Globus pallidus (tissue), 1 donor: Measurements from ENCODE around the gene ZNF385C.
A peak's percentile ranks its signal among the peaks of the same experiment; 100 is the strongest.
"Not testable (repeated sequence)": the region's sequence is repeated elsewhere in the genome, so short reads cannot be mapped to it uniquely, and the experiment has no call there.

Experiments used
- DNase-seq: peaks from one replicate; pipeline ENCODE4 v3.0.0-alpha.2; 2015; ENCODE audit warnings: low spot score

ZNF385C gene, protein sequence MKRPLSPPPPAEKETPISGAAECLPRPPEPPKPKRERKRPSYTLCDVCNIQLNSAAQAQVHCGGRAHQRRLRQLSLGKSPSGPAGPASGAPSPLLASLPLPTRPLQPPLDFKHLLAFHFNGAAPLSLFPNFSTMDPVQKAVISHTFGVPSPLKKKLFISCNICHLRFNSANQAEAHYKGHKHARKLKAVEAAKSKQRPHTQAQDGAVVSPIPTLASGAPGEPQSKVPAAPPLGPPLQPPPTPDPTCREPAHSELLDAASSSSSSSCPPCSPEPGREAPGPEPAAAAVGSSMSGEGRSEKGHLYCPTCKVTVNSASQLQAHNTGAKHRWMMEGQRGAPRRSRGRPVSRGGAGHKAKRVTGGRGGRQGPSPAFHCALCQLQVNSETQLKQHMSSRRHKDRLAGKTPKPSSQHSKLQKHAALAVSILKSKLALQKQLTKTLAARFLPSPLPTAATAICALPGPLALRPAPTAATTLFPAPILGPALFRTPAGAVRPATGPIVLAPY

GRCh38 chr17:42097691-42098631 lies at the start of gene ZNF385C:
Gene ZNF385C (minus strand): TSS chr17:42098473. CDS start chr17:42063056, 35,417 bp downstream.
- DNase-seq, result no peak

GRCh38 chr17:42146911-42147607 lies 48.8 kb upstream of the ZNF385C start:
- DNase-seq, result no peak

- DNase-seq, result not testable (repeated sequence)
Observed at GRCh38 chr17:42143138-42143537, 44.9 kb upstream of the ZNF385C start.

- peak; percentile 43 for DNase-seq
Observed at GRCh38 chr17:42142371-42142896, 44.2 kb upstream of the ZNF385C start.

DNA sequence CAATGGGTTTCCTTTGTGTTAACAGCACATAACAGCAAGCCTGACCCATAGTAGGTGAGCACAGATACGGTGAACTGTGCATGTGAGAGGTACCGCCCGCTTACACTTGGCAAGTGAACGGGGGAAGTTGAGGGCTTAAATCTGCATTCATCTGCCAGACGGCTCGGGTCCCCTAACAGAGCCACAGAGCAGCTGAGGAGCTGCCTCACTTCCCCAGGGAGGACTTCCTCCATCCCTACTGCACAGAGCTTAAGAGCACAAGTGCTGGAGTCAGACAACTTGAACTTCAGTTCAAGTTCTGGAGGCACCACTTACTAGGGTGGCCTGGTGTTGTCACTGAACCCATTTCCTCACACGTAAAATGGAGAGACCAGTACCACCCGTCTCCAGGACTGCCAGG lies 43.1 kb upstream of the ZNF385C start:
- DNase-seq, result no peak

GRCh38 chr17:42140690-42141089 lies 42.4 kb upstream of the ZNF385C start:
- DNase-seq, result not testable (repeated sequence)

GRCh38 chr17:42138749-42139492 lies 40.6 kb upstream of the ZNF385C start:
- DNase-seq, result no peak

DNA sequence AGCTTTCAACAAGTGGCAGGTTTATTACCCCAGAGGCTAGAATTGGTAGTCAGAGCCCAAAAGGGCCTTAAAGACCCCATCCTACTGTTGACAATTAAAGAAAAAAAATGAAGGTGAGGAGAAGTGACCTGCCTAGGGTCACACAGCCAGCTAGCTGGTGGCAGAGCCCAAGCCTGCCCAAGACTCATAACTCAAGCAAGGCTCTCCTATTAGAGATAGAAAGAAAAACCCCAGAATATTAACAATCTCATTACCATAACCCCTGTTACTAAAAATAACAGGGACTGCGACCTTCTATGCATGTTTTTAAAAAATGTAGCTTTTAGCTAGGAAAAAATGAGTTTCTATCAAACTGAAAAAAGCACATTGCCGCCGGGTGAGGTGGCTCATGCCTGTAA lies 38.4 kb upstream of the ZNF385C start:
- DNase-seq, result no peak

DNA sequence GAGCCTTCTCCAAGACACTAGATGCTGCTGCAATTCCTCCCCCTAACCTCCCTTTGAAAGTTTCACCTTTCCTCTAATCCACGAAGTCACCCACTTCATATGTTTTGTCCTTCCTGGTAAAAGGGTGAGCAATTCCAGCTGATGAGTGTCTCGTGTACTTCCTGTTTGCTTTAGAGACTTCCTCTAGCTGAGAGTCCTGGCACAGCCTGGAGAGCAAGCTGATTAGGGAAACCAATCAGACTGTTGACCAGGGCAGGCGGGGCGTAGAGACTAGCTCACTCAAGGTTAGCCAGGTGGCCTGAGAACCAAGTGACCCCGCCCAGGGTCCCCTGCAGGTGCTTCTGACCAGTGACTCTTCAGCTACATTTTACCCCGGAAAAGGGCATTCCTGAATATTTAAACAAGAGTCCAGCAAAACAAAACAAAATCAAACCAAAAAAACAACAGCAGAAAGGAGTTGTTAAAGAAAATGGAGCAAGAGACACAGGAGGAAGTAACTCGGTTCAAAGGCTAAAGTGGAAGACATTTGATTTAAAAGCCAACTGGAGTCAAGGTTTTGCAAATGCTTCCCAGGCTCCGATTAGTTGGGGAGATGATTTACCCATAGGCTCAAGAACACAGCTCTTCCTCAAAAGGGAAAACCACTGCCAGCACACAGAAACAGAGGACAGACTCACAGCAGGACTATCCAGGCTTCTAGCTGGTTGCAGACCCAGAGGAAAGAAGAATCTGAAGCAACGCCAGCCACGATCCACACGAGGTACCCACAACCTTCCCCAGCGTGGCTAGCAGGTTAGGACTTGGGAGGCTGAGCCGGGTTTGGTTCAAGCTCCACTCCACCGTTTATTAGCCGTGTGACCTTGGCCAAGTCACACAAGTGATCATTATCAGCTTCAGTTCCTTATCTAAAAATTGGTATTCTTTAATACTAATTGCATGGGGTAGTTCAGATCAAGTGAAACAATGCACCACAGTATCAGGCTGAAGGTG lies 37.7 kb upstream of the ZNF385C start:
- no peak for DNase-seq

DNA sequence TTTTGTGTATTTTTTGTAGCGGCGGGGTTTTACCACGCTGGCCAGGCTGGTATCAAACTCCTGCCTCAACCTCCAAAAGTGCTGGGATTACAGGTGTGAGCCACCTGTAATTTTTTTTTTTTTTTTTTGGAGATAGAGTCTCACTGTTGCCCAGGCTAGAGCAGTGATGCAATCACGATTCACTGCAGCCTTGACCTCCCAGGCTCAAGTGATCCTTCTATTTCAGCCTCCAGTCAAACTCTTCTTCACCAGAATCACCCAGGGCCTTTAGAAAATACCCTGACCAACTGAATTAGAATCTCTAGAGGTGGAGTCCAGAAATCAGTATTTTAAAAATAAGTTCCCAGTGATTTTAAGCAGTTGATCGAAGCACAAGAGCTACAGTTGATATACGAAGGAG lies 36.9 kb upstream of the ZNF385C start:
- DNase-seq, result no peak

DNA sequence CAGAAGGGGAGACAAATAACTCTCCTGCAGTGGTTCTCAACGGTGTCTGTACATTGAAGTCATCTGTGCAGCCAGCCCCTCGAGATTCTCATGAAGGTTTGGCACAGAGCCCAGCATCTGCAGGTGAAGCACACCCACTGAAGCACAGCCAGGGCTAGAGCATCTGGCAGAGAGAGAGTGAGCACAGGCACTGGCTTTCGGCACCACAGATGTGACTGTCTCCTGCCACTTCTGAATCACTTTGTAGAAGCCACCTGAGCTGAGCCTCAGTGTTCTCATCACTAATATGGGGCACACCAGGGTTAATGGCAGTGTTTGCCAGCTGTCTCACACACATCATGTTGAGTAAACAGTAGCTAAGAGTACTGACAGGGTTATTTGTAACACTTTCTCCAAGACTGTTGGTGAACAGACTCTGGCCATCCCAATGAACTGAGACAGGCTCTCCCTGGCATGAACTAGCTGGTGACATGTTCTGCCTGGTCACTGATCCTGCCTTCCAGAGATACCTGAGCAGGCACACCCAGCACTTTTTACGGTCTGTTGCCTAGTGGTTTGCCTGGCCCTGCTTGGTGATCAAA lies 35.3 kb upstream of the ZNF385C start:
- no peak for DNase-seq

- peak; percentile 88 for DNase-seq
Observed at GRCh38 chr17:42132941-42133340, 34.7 kb upstream of the ZNF385C start.

GRCh38 chr17:42131981-42132432 lies 33.7 kb upstream of the ZNF385C start:
- no peak for DNase-seq

DNA sequence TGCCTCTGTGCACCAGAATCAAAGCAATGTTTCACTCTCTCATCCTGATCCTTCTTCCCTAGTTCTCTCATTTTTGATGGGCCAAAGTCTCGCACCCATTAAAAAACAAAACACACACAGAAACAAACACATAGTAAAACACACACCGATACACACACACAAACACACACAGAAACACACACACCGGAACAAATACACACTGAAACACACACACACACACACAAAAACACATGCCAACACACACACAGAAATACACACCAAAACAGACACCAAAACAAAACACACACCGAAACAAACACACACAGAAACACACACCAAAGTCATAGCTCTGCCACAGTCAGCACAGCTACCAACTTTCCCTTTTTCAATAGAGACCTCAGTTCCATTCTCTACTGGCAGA lies 33.0 kb upstream of the ZNF385C start:
- no peak for DNase-seq

GRCh38 chr17:42130310-42130936 lies 32.1 kb upstream of the ZNF385C start:
- no peak for DNase-seq

- no peak for DNase-seq
Observed at GRCh38 chr17:42129109-42129837, 31.0 kb upstream of the ZNF385C start.

- DNase-seq, result no peak
Observed at GRCh38 chr17:42127414-42127813, 29.1 kb upstream of the ZNF385C start.

DNA sequence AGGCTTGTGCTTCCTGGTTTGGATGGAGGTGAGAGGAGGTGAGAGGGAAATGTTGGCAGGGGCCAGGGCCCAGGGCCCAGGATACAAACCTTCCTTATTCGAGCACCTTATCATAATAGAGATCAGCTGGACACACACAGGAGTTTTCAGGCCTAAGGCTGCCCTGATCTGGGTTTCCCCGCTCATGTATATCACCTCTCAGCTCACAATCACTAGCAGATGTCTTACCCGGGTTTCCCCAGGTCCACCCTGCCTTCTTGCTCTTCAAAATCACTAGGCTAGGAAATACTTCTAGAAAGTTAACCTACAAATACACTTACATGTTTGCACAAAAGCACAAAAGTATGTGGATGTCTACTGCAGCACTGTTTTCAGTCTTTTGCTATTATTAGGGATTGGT lies 28.6 kb upstream of the ZNF385C start:
- no peak for DNase-seq
